HepG2 (cell line): Measurements from ENCODE around the gene SAA1.

Experiments used
- DR1 ChIP-seq: sonication (generic); formaldehyde crosslinking; IDR thresholded peaks from 2 replicates; pipeline ENCODE4 v1.8.0; 2021; ENCODE audit warnings: mild to moderate bottlenecking, missing genetic modification reagents, inconsistent platforms
- EZH2 ChIP-seq: conservative IDR thresholded peaks from 2 replicates; pipeline ENCODE4 v1.6.1; 2012; ENCODE audit warnings: mild to moderate bottlenecking, low read depth, low read length, moderate library complexity
- FOXP1 ChIP-seq, 2 experiments: fragments of 450-650 bp in 1 of 2; IDR thresholded peaks; 2 replicates each; pipeline ENCODE4 v1.6.1; 2017 to 2018; ENCODE audit warnings: antibody characterized with exemption in 1 of 2
- POLR2A ChIP-seq, 2 experiments: IDR thresholded peaks; 2 replicates each; pipeline ENCODE4 v1.6.1; 2011; ENCODE audit warnings: low read depth in 2 of 2, low read length in 2 of 2, mild to moderate bottlenecking in 1 of 2, moderate library complexity in 1 of 2; ENCODE audit not compliant: insufficient read depth in 1 of 2
- RAD21 ChIP-seq: fragments of 450-650 bp; formaldehyde crosslinking; IDR thresholded peaks from 2 replicates; pipeline ENCODE4 v1.5.0; 2020; ENCODE audit warnings: mild to moderate bottlenecking
- SP1 ChIP-seq, 2 experiments: fragments of 450-650 bp in 1 of 2; sonication (generic) in 1 of 2; formaldehyde crosslinking in 1 of 2; IDR thresholded peaks; 2 replicates each; pipeline versions ENCODE4 v1.4.0 to v1.6.1; 2016 to 2020; ENCODE audit warnings: missing genetic modification reagents in 1 of 2
- TP53 ChIP-seq: sonication (generic); formaldehyde crosslinking; conservative IDR thresholded peaks from 2 replicates; pipeline ENCODE4 v1.4.0; 2020; ENCODE audit warnings: missing genetic modification reagents
- ZFYVE20 ChIP-seq: sonication (generic); formaldehyde crosslinking; IDR thresholded peaks from 2 replicates; pipeline ENCODE4 v1.8.0; 2023; ENCODE audit warnings: low read depth, mild to moderate bottlenecking, moderate library complexity, missing genetic modification reagents, borderline replicate concordance
- ZNF121 ChIP-seq: sonication (generic); formaldehyde crosslinking; IDR thresholded peaks from 2 replicates; pipeline ENCODE4 v1.5.0; 2020; ENCODE audit warnings: mild to moderate bottlenecking, missing genetic modification reagents
- ZNF333 ChIP-seq: sonication (generic); formaldehyde crosslinking; IDR thresholded peaks from 2 replicates; pipeline ENCODE4 v1.4.0; 2020; ENCODE audit warnings: mild to moderate bottlenecking, missing genetic modification reagents, borderline replicate concordance
- ZNF354B ChIP-seq: sonication (generic); formaldehyde crosslinking; IDR thresholded peaks from 2 replicates; pipeline ENCODE4 v1.8.0; 2022; ENCODE audit warnings: mild to moderate bottlenecking, missing genetic modification reagents
- TF ChIP-seq, protein P1 (sequence below): sonication (generic); formaldehyde crosslinking; IDR thresholded peaks from 2 replicates; pipeline ENCODE4 v1.8.1; 2023; ENCODE audit warnings: mild to moderate bottlenecking, missing genetic modification reagents
- TF ChIP-seq, protein P2 (sequence below): sonication (generic); formaldehyde crosslinking; IDR thresholded peaks from 2 replicates; pipeline ENCODE4 v1.5.0; 2020; ENCODE audit warnings: mild to moderate bottlenecking, missing genetic modification reagents, moderate library complexity
- TF ChIP-seq, protein P3 (sequence below): sonication (generic); formaldehyde crosslinking; IDR thresholded peaks from 2 replicates; pipeline ENCODE4 v1.4.0; 2020; ENCODE audit warnings: missing genetic modification reagents; ENCODE audit errors: not compliant biosample characterization

DNA sequence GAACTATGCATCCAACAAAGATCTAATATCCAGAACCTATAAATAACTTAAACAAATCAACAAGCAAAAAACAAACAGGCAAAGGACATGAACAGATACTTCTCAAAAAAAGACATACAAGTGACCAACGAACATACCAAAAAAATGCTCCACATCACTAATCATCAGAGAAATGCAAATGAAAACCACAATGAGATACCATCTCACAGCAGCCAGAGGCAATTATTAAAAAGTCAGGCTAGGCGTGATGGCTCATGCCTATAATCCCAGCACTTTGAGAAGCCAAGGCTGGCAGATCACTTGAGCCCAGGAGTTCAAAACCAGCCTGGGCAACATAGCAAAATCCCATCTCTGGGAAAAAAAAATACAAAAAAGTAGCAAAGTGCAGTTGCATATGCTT is 40.2 kb upstream of the SAA1 start:
- TF ChIP-seq TP53 (no peak), RAD21 (CRISPR knock-in tag) (no peak), ZFYVE20 (CRISPR knock-in tag) (no peak), DR1 (no peak), FOXP1 (IDR thresholded peaks at IDR 0.05) (no peak), FOXP1 (CRISPR knock-in tag; IDR thresholded peaks at IDR 0.05) (no peak), SP1 (IDR thresholded peaks at IDR 0.05) (no peak), SP1 (CRISPR knock-in tag; IDR thresholded peaks at IDR 0.05) (no peak), ZNF121 (CRISPR knock-in tag) (no peak), ZNF354B (CRISPR knock-in tag) (no peak), POLR2A (IDR thresholded peaks at IDR 0.05; ENCODE audit: insufficient read depth in 1 of 2, low read depth in 2 of 2, low read length in 2 of 2) (no peak), EZH2 (no peak), ZNF333 (no peak)
- TF ChIP-seq, protein P1, sequence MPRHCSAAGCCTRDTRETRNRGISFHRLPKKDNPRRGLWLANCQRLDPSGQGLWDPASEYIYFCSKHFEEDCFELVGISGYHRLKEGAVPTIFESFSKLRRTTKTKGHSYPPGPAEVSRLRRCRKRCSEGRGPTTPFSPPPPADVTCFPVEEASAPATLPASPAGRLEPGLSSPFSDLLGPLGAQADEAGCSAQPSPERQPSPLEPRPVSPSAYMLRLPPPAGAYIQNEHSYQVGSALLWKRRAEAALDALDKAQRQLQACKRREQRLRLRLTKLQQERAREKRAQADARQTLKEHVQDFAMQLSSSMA: no peak
- TF ChIP-seq, protein P2, sequence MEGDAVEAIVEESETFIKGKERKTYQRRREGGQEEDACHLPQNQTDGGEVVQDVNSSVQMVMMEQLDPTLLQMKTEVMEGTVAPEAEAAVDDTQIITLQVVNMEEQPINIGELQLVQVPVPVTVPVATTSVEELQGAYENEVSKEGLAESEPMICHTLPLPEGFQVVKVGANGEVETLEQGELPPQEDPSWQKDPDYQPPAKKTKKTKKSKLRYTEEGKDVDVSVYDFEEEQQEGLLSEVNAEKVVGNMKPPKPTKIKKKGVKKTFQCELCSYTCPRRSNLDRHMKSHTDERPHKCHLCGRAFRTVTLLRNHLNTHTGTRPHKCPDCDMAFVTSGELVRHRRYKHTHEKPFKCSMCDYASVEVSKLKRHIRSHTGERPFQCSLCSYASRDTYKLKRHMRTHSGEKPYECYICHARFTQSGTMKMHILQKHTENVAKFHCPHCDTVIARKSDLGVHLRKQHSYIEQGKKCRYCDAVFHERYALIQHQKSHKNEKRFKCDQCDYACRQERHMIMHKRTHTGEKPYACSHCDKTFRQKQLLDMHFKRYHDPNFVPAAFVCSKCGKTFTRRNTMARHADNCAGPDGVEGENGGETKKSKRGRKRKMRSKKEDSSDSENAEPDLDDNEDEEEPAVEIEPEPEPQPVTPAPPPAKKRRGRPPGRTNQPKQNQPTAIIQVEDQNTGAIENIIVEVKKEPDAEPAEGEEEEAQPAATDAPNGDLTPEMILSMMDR (CRISPR knock-in tag): no peak
- TF ChIP-seq, protein P3, sequence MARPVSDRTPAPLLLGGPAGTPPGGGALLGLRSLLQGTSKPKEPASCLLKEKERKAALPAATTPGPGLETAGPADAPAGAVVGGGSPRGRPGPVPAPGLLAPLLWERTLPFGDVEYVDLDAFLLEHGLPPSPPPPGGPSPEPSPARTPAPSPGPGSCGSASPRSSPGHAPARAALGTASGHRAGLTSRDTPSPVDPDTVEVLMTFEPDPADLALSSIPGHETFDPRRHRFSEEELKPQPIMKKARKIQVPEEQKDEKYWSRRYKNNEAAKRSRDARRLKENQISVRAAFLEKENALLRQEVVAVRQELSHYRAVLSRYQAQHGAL: no peak
